Osteoblast (primary cell): Measurements from ENCODE around the gene CAMK2G. TPM values are rescaled to one million over a fixed set of nuclear protein-coding genes. Genes with fewer than 3 reads are reported as not detected.

ENCODE experiments used
- DNase-seq: peaks from one replicate; pipeline ENCODE4 v3.0.0; 2011; ENCODE audit warnings: low spot score, mixed read lengths; ENCODE audit not compliant: insufficient read length; ENCODE audit errors: missing footprints
- H2AFZ ChIP-seq: 2 replicates; pipeline ENCODE4 v1.6.0; 2011; ENCODE audit warnings: mild to moderate bottlenecking, low read length
- H3K27ac ChIP-seq: 2 replicates; pipeline ENCODE4 v1.5.1; 2011; ENCODE audit warnings: mild to moderate bottlenecking, low read depth, low read length, moderate library complexity
- H3K27me3 ChIP-seq: 2 replicates; pipeline ENCODE4 v1.6.0; 2012; ENCODE audit warnings: mild to moderate bottlenecking, control low read depth, inconsistent platforms, low read length, moderate library complexity; ENCODE audit not compliant: insufficient read depth
- H3K36me3 ChIP-seq: 2 replicates; pipeline ENCODE4 v1.5.1; 2011; ENCODE audit warnings: mild to moderate bottlenecking, low read length, control low read depth, moderate library complexity; ENCODE audit not compliant: insufficient read depth
- H3K4me1 ChIP-seq: 2 replicates; pipeline ENCODE4 v1.5.1; 2011; ENCODE audit warnings: mild to moderate bottlenecking, low read length, control low read depth, moderate library complexity; ENCODE audit not compliant: insufficient read depth
- H3K4me2 ChIP-seq: 2 replicates; pipeline ENCODE4 v1.6.0; 2011; ENCODE audit warnings: mild to moderate bottlenecking, low read length; ENCODE audit not compliant: insufficient read depth
- H3K4me3 ChIP-seq: fragments of 200-600 bp; sonication (generic); 3 replicates; pipeline ENCODE4 v1.5.1; 2012; ENCODE audit warnings: mild to moderate bottlenecking, low read length, inconsistent platforms; ENCODE audit not compliant: insufficient read depth
- H3K79me2 ChIP-seq: 2 replicates; pipeline ENCODE4 v1.6.0; 2012; ENCODE audit warnings: mild to moderate bottlenecking, low read length, control low read depth, inconsistent platforms; ENCODE audit not compliant: insufficient read depth
- H3K9me3 ChIP-seq: 2 replicates; pipeline ENCODE4 v1.5.1; 2011; ENCODE audit warnings: low read depth, low read length, control low read depth
- H4K20me1 ChIP-seq: 2 replicates; pipeline ENCODE4 v1.6.0; 2012; ENCODE audit warnings: mild to moderate bottlenecking, low read length, control low read depth; ENCODE audit not compliant: insufficient read depth
- CTCF ChIP-seq: IDR thresholded peaks from 2 replicates; pipeline ENCODE4 v1.5.1; 2011; ENCODE audit warnings: mild to moderate bottlenecking, low read depth, low read length, moderate library complexity; ENCODE audit errors: extremely low read depth
- total RNA-seq: library from RNA; depleted of rRNA; stranded (reverse); fragments of >200 nt; gene quantifications from 2 replicates; pipeline ENCODE4 v1.2.3, GENCODE V29; 2012

CAMK2G gene
- total RNA-seq, 1 donor: 22.4 TPM

DNA sequence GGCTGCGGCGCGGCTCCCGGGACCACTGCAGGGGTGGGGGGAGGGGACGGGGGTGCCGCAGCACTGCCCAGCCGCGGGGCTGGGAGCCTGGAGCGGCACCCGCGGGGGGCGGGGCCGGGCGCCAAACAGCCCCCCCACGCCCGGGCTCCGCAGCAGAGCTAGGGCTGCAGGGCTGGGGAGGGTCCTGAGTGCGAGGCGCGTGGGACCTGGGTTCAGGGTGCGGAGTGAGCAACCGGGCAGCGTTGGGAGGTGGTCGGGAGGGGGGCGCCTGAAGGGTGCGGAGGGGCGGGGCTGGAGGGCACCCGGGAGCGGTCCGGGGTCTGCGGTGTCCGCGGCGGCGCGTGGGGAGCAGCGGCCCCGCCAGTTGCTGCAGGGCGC, 528 bp downstream of the CAMK2G start:
- no peaks in the 10 kb centered on the region for H3K9me3 ChIP-seq
- H4K20me1 ChIP-seq: peaks cover 34% of the 10 kb centered on the region
- no peaks in the 10 kb centered on the region for H3K27me3 ChIP-seq
- H3K36me3 ChIP-seq: peaks cover 16% of the 10 kb centered on the region
- H3K4me2 ChIP-seq: peak overlapping the region; percentile 55
- H3K4me1 ChIP-seq: peaks cover 19% of the 10 kb centered on the region
- no peak overlapping the region for H3K27ac ChIP-seq
- no peak overlapping the region for H2AFZ ChIP-seq
- H3K4me3 ChIP-seq: peak overlapping the region; percentile 79
- H3K79me2 ChIP-seq: peaks cover 35% of the 10 kb centered on the region
- peak; percentile 89 for DNase-seq
- no peak for TF ChIP-seq CTCF

DNA sequence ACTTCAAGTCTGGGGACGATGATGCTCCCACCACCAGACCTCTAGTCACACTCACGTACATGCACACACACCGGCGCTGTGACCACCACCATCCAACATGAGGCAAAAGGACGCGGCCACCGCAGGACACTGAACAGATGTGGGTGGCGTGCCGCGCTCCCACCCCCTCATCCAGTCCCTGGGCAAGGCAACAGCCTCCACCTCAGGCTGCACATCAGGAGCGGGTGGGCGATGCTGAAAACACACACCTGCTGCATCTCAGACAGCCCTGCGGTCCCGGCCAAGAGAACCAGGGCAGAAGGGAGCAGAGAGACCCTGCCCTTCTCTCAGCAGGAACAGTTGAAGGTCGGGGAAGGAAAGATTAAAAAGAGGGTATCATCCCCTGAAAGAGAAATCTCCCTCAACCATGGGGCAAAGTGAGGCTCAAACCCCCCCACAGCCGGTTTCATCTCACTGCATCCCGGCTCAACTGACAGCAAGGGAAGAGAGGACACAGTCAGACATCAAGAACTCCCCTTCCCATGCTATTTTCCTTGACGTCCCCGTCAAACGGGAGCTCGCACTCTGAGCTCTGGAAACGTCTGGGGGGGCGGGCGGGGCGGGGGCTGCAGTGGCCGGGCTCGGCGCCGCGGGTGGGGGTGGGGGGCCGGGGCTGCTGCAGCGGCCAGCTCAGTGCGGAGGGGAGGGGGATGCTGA, 1.1 kb downstream of the CAMK2G start:
- H3K27me3 ChIP-seq: no peaks in the 10 kb centered on the region
- DNase-seq: peak; percentile 89
- H3K4me3 ChIP-seq: peak overlapping the region; percentile 79
- H3K4me1 ChIP-seq: peaks cover 19% of the 10 kb centered on the region
- H3K4me2 ChIP-seq: peak overlapping the region; percentile 81
- TF ChIP-seq CTCF: no peak
- H3K9me3 ChIP-seq: no peaks in the 10 kb centered on the region
- H2AFZ ChIP-seq: no peak overlapping the region
- peaks cover 39% of the 10 kb centered on the region for H3K79me2 ChIP-seq
- no peak overlapping the region for H3K27ac ChIP-seq
- peaks cover 18% of the 10 kb centered on the region for H3K36me3 ChIP-seq
- peaks cover 39% of the 10 kb centered on the region for H4K20me1 ChIP-seq

DNA sequence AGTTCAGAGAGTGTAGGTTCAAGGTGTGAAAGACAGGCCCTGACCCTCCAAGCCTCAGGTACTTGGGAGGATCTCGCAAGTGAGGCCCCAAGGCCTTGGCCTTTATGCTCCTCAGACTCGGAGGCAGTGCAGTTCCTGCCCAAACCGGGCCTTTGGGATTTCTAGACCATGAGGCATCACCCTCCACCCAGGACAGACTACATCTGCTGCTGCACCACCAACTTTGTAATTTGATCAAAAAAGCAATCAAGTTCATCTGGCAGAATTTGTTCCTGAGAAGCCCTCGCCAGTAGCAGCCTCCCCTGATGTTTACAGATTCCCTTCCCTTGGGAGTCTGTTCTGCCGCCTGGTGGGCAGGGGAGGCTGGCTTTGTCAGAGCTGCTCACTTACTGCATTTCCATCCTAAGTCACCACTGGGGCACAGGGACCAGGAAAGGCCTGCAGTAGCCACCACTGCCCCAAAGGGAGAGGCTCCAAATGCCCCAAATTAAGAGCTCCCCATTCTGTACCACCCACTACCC, 2.1 kb downstream of the CAMK2G start:
- H3K4me3 ChIP-seq: no peak overlapping the region
- TF ChIP-seq CTCF: peak; percentile 36
- H3K4me2 ChIP-seq: no peak overlapping the region
- peaks cover 46% of the 10 kb centered on the region for H4K20me1 ChIP-seq
- no peaks in the 10 kb centered on the region for H3K9me3 ChIP-seq
- no peak overlapping the region for H2AFZ ChIP-seq
- no peaks in the 10 kb centered on the region for H3K27me3 ChIP-seq
- peaks cover 25% of the 10 kb centered on the region for H3K36me3 ChIP-seq
- DNase-seq: peak; percentile 94
- peaks cover 19% of the 10 kb centered on the region for H3K4me1 ChIP-seq
- H3K79me2 ChIP-seq: peaks cover 41% of the 10 kb centered on the region
- H3K27ac ChIP-seq: no peak overlapping the region

DNA sequence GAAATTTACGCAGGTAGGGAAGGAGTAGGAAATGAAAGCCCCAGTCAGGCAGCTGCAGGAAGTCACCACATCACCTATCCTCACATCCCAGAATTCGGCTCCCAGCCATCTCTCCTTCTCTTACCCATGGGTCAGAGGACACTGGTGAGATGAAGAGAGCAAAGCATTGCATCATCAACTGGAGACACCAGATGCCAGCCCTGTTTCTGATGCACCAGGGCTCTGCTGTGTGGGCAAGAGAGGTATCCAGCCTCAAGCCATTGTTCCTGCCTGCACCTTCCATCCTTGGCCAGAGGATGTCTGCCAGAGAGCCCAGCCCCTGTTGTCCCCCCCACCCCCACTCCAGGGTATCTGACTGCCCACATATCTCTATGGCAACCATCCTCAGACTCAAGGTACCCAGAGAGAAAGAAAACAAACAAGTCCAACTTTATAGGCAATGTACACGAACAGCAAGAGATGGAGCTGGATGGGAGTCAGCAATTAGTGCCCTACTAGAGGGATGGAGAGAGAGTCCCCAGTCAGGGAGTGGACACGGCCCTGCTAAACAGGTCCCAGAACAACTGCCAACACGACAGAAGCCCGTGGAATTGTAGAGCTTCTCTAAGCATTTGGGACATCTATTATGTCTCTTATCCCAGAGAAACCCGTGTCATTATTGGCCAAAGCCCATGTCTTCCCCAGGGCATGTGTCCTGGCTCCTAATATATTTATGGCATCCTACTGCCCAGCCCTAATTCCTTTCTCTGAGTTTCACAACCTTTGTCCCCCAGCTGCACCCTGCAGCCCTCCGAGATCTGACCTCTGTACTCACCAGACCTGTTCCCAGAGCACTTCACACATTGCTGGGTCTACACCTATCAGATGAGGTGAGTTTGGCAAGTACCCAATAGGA, 2.8 kb downstream of the CAMK2G start:
- no peaks in the 10 kb centered on the region for H3K27me3 ChIP-seq
- no peak overlapping the region for H3K4me2 ChIP-seq
- no peak for TF ChIP-seq CTCF
- H3K4me1 ChIP-seq: peaks cover 15% of the 10 kb centered on the region
- peaks cover 25% of the 10 kb centered on the region for H3K36me3 ChIP-seq
- H3K27ac ChIP-seq: no peak overlapping the region
- peaks cover 49% of the 10 kb centered on the region for H4K20me1 ChIP-seq
- H3K9me3 ChIP-seq: no peaks in the 10 kb centered on the region
- no peak overlapping the region for H2AFZ ChIP-seq
- peak; percentile 81 for DNase-seq
- H3K4me3 ChIP-seq: no peak overlapping the region
- H3K79me2 ChIP-seq: peaks cover 41% of the 10 kb centered on the region
